Measurements from ENCODE around the gene MICA.
"Not testable (repeated sequence)": the region's sequence is repeated elsewhere in the genome, so short reads cannot be mapped to it uniquely, and the experiment has no call there.

The MICA gene

GRCh38 chr6:31414148-31414770 is 10.9 kb downstream of the MICA start:
- not testable (repeated sequence) for DNase-seq (ENCODE audit: low read depth in 2 of 2)

GRCh38 chr6:31414771-31415265 is 11.4 kb downstream of the MICA start:
- no peak for DNase-seq (ENCODE audit: low read depth in 2 of 2)

GRCh38 chr6:31416394-31417014 is 13.1 kb downstream of the MICA start:
- DNase-seq (ENCODE audit: low read depth in 2 of 2), result no peak

GRCh38 chr6:31418251-31418650 is 14.9 kb downstream of the MICA start:
- DNase-seq (ENCODE audit: low read depth in 2 of 2), result no peak

GRCh38 chr6:31419842-31420241 is 16.4 kb downstream of the MICA start:
- no peak for DNase-seq (ENCODE audit: low read depth in 2 of 2)

GRCh38 chr6:31420546-31420945 is 17.2 kb downstream of the MICA start:
- DNase-seq (ENCODE audit: low read depth in 2 of 2), result no peak

GRCh38 chr6:31422587-31422986 is 19.2 kb downstream of the MICA start:
- no peak for DNase-seq (ENCODE audit: low read depth in 2 of 2)

GRCh38 chr6:31423550-31423949 is 20.2 kb downstream of the MICA start:
- no peak for DNase-seq (ENCODE audit: low read depth in 2 of 2)

- DNase-seq (ENCODE audit: low read depth in 2 of 2), result no peak
These were observed 23.3 kb downstream of the MICA start for GRCh38 chr6:31426395-31427354.

GRCh38 chr6:31430449-31430848 is 27.1 kb downstream of the MICA start:
- no peak for DNase-seq (ENCODE audit: low read depth in 2 of 2)

GRCh38 chr6:31435051-31435450 is 31.7 kb downstream of the MICA start:
- DNase-seq (ENCODE audit: low read depth in 2 of 2), result not testable (repeated sequence)

- DNase-seq (ENCODE audit: low read depth in 2 of 2), result no peak
These were observed 34.8 kb downstream of the MICA start for GRCh38 chr6:31438222-31438621.

- DNase-seq (ENCODE audit: low read depth in 2 of 2), result no peak
These were observed 35.3 kb downstream of the MICA start for GRCh38 chr6:31438677-31439076.

GRCh38 chr6:31441365-31442267 is 38.2 kb downstream of the MICA start:
- peak; percentile 56 to 82 for DNase-seq (ENCODE audit: low read depth in 2 of 2)

GRCh38 chr6:31446481-31446880 is 43.1 kb downstream of the MICA start:
- DNase-seq (ENCODE audit: low read depth in 2 of 2), result no peak

GRCh38 chr6:31446999-31447789 is 43.8 kb downstream of the MICA start:
- DNase-seq (ENCODE audit: low read depth in 2 of 2), result not testable (repeated sequence)

GRCh38 chr6:31450751-31451150 is 47.4 kb downstream of the MICA start:
- DNase-seq (ENCODE audit: low read depth in 2 of 2), result no peak

- no peak for DNase-seq (ENCODE audit: low read depth in 2 of 2)
These were observed 49.5 kb downstream of the MICA start for GRCh38 chr6:31452859-31453258.

- DNase-seq (ENCODE audit: low read depth in 2 of 2), result no peak
These were observed 49.9 kb downstream of the MICA start for GRCh38 chr6:31453259-31453658.

GRCh38 chr6:31459864-31460263 is 56.5 kb downstream of the MICA start:
- DNase-seq (ENCODE audit: low read depth in 2 of 2), result not testable (repeated sequence)
